Breast epithelium (tissue), 4 donors: Measurements from ENCODE around the gene HIGD1B. TPM values are rescaled to one million over a fixed set of nuclear protein-coding genes. Genes with fewer than 3 reads are reported as not detected.
A peak's percentile ranks its signal among the peaks of the same experiment; 100 is the strongest.

ENCODE experiments used
- DNase-seq, 2 donors: peaks; one replicate each; pipeline ENCODE4 v3.0.0-alpha.2; 2019; ENCODE audit warnings: low spot score in 2 of 2
- H3K27ac ChIP-seq, 2 donors: fragments of 200-600 bp; sonication (generic) in 1 of 2; one replicate each; pipeline ENCODE4 v1.5.1; 2016 to 2019; ENCODE audit warnings: mild to moderate bottlenecking in 1 of 2
- H3K27me3 ChIP-seq, 2 donors: fragments of 200-600 bp; sonication (generic) in 1 of 2; one replicate each; pipeline versions ENCODE4 v1.5.1 to v1.6.0; 2017 to 2019; ENCODE audit warnings: control low read depth in 1 of 2, mild to moderate bottlenecking in 1 of 2
- H3K36me3 ChIP-seq: fragments of 200-600 bp; one replicate; pipeline ENCODE4 v1.5.1; 2019
- H3K4me1 ChIP-seq, 2 donors: fragments of 200-600 bp; sonication (generic); one replicate each; pipeline ENCODE4 v1.5.1; 2016 to 2019; ENCODE audit warnings: control low read depth in 1 of 2
- H3K4me3 ChIP-seq, 3 donors: fragments of 200-600 bp; sonication (generic); 1 replicate in 2 of 3; 2 replicates in 1 of 3; pipeline ENCODE4 v1.5.1; 2016 to 2019; ENCODE audit warnings: mild to moderate bottlenecking in 3 of 3, moderate library complexity in 2 of 3
- H3K9me3 ChIP-seq, 2 donors: fragments of 200-600 bp; sonication (generic) in 1 of 2; one replicate each; pipeline ENCODE4 v1.5.1; 2016 to 2019; ENCODE audit warnings: control low read depth in 1 of 2
- CTCF ChIP-seq, 3 donors: fragments of 450-650 bp; IDR thresholded peaks; one replicate each; pipeline ENCODE4 v1.5.1; 2016 to 2017; ENCODE audit warnings: antibody characterized with exemption in 3 of 3, mild to moderate bottlenecking in 3 of 3, moderate library complexity in 3 of 3
- POLR2A ChIP-seq: fragments of 450-650 bp; IDR thresholded peaks from one replicate; pipeline ENCODE4 v1.6.1; 2016; ENCODE audit warnings: antibody characterized with exemption, mild to moderate bottlenecking, moderate library complexity
- POLR2AphosphoS5 ChIP-seq, 3 donors: sonication (generic); formaldehyde crosslinking; IDR thresholded peaks; one replicate each; pipeline ENCODE4 v1.6.1; 2017; ENCODE audit warnings: antibody characterized with exemption in 3 of 3
- intact Hi-C: fragments of 100-400 bp; cut with DNase I; formaldehyde crosslinking; loops from one replicate; pipeline ENCODE4 v1.15.1; 2023; ENCODE audit warnings: low total_unique reads
- total RNA-seq, 3 donors: library from RNA; depleted of rRNA; stranded (reverse); fragments of >200 nt; gene quantifications; one replicate each; pipeline ENCODE4 v1.1.0, GENCODE V29; 2016

HIGD1B gene
- total RNA-seq, 3 donors from 2014 or later = 0.98 to 1.0 TPM; not detected in 1

GRCh38 chr17:44863061-44863918 is 15.6 kb downstream of the HIGD1B start:
- H3K27ac ChIP-seq = no peak overlapping the region
- no peaks in the 10 kb centered on the region for H3K27me3 ChIP-seq
- intact Hi-C loops = no loop called here
- H3K36me3 ChIP-seq = peaks cover 6% of the 10 kb centered on the region
- H3K4me1 ChIP-seq = no peaks in the 10 kb centered on the region
- H3K4me3 ChIP-seq = no peak overlapping the region
- TF ChIP-seq POLR2AphosphoS5 (IDR thresholded peaks at IDR 0.05) (no peak), CTCF (IDR thresholded peaks at IDR 0.05) (no peak), POLR2A (no peak)
- no peaks in the 10 kb centered on the region for H3K9me3 ChIP-seq
- no peak for DNase-seq

GRCh38 chr17:44864831-44865230 is 17.1 kb downstream of the HIGD1B start:
- no peaks in the 10 kb centered on the region for H3K27me3 ChIP-seq
- TF ChIP-seq CTCF (IDR thresholded peaks at IDR 0.05) = no peak
- TF ChIP-seq POLR2A = no peak
- TF ChIP-seq POLR2AphosphoS5 (IDR thresholded peaks at IDR 0.05) = no peak
- no peaks in the 10 kb centered on the region for H3K4me1 ChIP-seq
- peaks cover 6% of the 10 kb centered on the region for H3K36me3 ChIP-seq
- H3K27ac ChIP-seq = no peak overlapping the region
- H3K4me3 ChIP-seq = no peak overlapping the region
- H3K9me3 ChIP-seq = no peaks in the 10 kb centered on the region
- intact Hi-C loops = no loop called here
- no peak for DNase-seq

GRCh38 chr17:44865231-44865660 is 17.6 kb downstream of the HIGD1B start:
- Histone ChIP-seq H3K27ac (no peak overlapping the region), H3K4me1 (no peaks in the 10 kb centered on the region), H3K9me3 (no peaks in the 10 kb centered on the region), H3K36me3 (peaks cover 6% of the 10 kb centered on the region), H3K27me3 (no peaks in the 10 kb centered on the region), H3K4me3 (no peak overlapping the region)
- intact Hi-C loops = no loop called here
- peak; percentile 32 to 57 for DNase-seq
- TF ChIP-seq POLR2AphosphoS5 (IDR thresholded peaks at IDR 0.05) (no peak), POLR2A (no peak), CTCF (IDR thresholded peaks at IDR 0.05) (peak; percentile 72 to 77 (median 74))

- no peaks in the 10 kb centered on the region for H3K27me3 ChIP-seq
- intact Hi-C loops = no loop called here
- no peak overlapping the region for H3K4me3 ChIP-seq
- H3K9me3 ChIP-seq = no peaks in the 10 kb centered on the region
- peaks cover 6% of the 10 kb centered on the region for H3K36me3 ChIP-seq
- no peak for DNase-seq
- no peak for TF ChIP-seq CTCF (IDR thresholded peaks at IDR 0.05)
- no peak for TF ChIP-seq POLR2AphosphoS5 (IDR thresholded peaks at IDR 0.05)
- no peak for TF ChIP-seq POLR2A
- H3K4me1 ChIP-seq = no peaks in the 10 kb centered on the region
- no peak overlapping the region for H3K27ac ChIP-seq
Measured at GRCh38 chr17:44865931-44866330, 18.2 kb downstream of the HIGD1B start.

- TF ChIP-seq CTCF (IDR thresholded peaks at IDR 0.05) (no peak), POLR2A (no peak), POLR2AphosphoS5 (IDR thresholded peaks at IDR 0.05) (no peak)
- H3K4me1 ChIP-seq = no peaks in the 10 kb centered on the region
- no peaks in the 10 kb centered on the region for H3K27me3 ChIP-seq
- no peak for DNase-seq
- no peak overlapping the region for H3K4me3 ChIP-seq
- H3K27ac ChIP-seq = no peak overlapping the region
- no peaks in the 10 kb centered on the region for H3K9me3 ChIP-seq
- intact Hi-C loops = no loop called here
- H3K36me3 ChIP-seq = peaks cover 12% of the 10 kb centered on the region
Measured at GRCh38 chr17:44867841-44868240, 20.2 kb downstream of the HIGD1B start.
